HCT116 (cell line): ENCODE results near the gene AHRR.

Experiments
- ATF3 ChIP-seq: IDR thresholded peaks from 2 replicates; pipeline ENCODE4 v1.6.1; 2012
- CEBPB ChIP-seq: IDR thresholded peaks from 2 replicates; pipeline ENCODE4 v1.6.1; 2012; ENCODE audit warnings: low read depth
- CTCF ChIP-seq, 3 experiments: fragments of 200-600 bp in 1 of 3; sonication (generic) in 1 of 3; IDR thresholded peaks in 2 of 3; conservative IDR thresholded peaks in 1 of 3; 2 replicates each; pipeline ENCODE4 v1.5.1; 2012 to 2017; ENCODE audit warnings: low read depth in 2 of 3, low read length in 2 of 3, antibody characterized with exemption in 1 of 3, borderline replicate concordance in 1 of 3, control low read depth in 1 of 3, mild to moderate bottlenecking in 1 of 3, mixed read lengths in 1 of 3, mixed run types in 1 of 3, moderate library complexity in 1 of 3; ENCODE audit not compliant: insufficient read depth in 1 of 3
- EGR1 ChIP-seq: IDR thresholded peaks from 2 replicates; pipeline ENCODE4 v1.6.1; 2012; ENCODE audit warnings: low read depth
- EZH2 ChIP-seq: fragments of 200-600 bp; sonication (generic); IDR thresholded peaks from 2 replicates; pipeline ENCODE4 v1.6.1; 2017; ENCODE audit warnings: antibody characterized with exemption, mixed run types
- EZH2phosphoT487 ChIP-seq: fragments of 200-600 bp; IDR thresholded peaks from 2 replicates; pipeline ENCODE4 v1.6.1; 2018; ENCODE audit warnings: antibody characterized with exemption, borderline replicate concordance
- FOSL1 ChIP-seq: IDR thresholded peaks from 2 replicates; pipeline ENCODE4 v1.6.1; 2012; ENCODE audit warnings: low read depth
- JUND ChIP-seq: IDR thresholded peaks from 2 replicates; pipeline ENCODE4 v1.6.1; 2012
- POLR2A ChIP-seq: IDR thresholded peaks from 2 replicates; pipeline ENCODE4 v1.7.0; 2011; ENCODE audit warnings: borderline replicate concordance; ENCODE audit not compliant: insufficient read depth, insufficient read length; ENCODE audit errors: extremely low read depth
- POLR2AphosphoS5 ChIP-seq: IDR thresholded peaks from 2 replicates; pipeline ENCODE4 v1.6.1; 2011; ENCODE audit warnings: mild to moderate bottlenecking, low read depth, low read length, moderate library complexity
- REST ChIP-seq: IDR thresholded peaks from 2 replicates; pipeline ENCODE4 v1.6.1; 2012; ENCODE audit warnings: low read depth
- SP1 ChIP-seq: IDR thresholded peaks from 2 replicates; pipeline ENCODE4 v1.6.1; 2012; ENCODE audit warnings: low read depth
- ZBTB33 ChIP-seq: IDR thresholded peaks from 2 replicates; pipeline ENCODE4 v1.6.1; 2011; ENCODE audit warnings: mild to moderate bottlenecking, low read length, moderate library complexity; ENCODE audit not compliant: insufficient replicate concordance; ENCODE audit errors: extremely low read depth
- ZNF274 ChIP-seq: fragments of 200-500 bp; sonication (Bioruptor generic); IDR thresholded peaks from 2 replicates; pipeline ENCODE4 v1.6.1; 2014; ENCODE audit warnings: mild to moderate bottlenecking, low read depth, low read length, inconsistent platforms

GRCh38 chr5:362189-362588, 40.7 kb downstream of the AHRR start:
- no peak for TF ChIP-seq CTCF (IDR thresholded peaks at IDR 0.05 in 2 of 3, conservative IDR thresholded peaks at IDR 0.05 in 1 of 3; ENCODE audit: borderline replicate concordance in 1 of 3, insufficient read depth in 1 of 3, low read depth in 2 of 3, low read length in 2 of 3)
- TF ChIP-seq EZH2, result no peak
- no peak for TF ChIP-seq POLR2A
- TF ChIP-seq EGR1, result no peak
- no peak for TF ChIP-seq JUND
- TF ChIP-seq FOSL1, result no peak
- TF ChIP-seq SP1, result no peak
- no peak for TF ChIP-seq EZH2phosphoT487
- TF ChIP-seq POLR2AphosphoS5, result no peak
- no peak for TF ChIP-seq ZBTB33
- no peak for TF ChIP-seq CEBPB
- TF ChIP-seq ATF3, result no peak
- TF ChIP-seq ZNF274, result no peak
- no peak for TF ChIP-seq REST
